Activated CD4-positive, alpha-beta T cell treated with anti-CD3 and anti-CD28 coated beads for 1 hour (primary cell): ENCODE measurements around the gene TFIP11.
"Not testable (repeated sequence)": the region's sequence is repeated elsewhere in the genome, so short reads cannot be mapped to it uniquely, and the experiment has no call there.

Experiments used
- DNase-seq: peaks from one replicate; pipeline ENCODE4 v3.0.0-alpha.2; 2020

The TFIP11 gene

DNA sequence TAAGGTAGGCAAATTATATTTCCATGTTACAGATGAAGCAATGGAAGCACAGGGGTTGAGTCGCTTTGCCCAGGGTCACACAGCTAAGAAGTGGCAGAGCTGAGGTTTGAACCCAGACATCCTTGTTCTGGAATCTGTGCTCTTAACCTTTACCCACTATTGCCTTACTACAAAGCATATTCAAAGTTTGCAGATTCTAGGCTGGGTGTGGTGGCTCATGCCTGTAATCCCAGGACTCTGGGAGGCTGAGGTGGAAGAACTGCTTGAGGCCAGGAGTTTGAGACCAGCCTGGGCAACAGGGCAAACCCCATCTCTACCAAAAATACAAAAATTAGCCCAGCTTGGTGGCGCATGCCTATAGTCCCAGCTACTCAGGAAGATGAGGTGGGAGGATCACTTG is 27.8 kb upstream of the TFIP11 start:
- no peak for DNase-seq

DNA sequence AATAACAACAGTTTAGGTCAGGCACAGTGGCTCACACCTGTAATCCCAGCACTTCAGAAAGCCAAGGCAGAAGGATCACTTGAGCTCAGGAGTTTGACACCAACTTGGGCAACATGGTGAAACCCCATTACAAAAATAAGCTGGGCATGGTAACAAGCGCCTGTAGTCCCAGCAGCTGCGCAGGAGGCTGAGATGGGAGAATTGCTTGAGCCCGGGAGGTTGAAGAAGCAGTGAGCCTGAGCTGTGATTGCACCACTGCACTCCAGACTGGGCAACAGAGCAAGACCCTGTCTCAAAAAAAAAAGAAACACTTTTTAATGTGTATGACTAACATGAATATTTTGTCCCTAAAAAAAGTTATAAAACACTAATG is 24.5 kb upstream of the TFIP11 start:
- no peak for DNase-seq

DNA sequence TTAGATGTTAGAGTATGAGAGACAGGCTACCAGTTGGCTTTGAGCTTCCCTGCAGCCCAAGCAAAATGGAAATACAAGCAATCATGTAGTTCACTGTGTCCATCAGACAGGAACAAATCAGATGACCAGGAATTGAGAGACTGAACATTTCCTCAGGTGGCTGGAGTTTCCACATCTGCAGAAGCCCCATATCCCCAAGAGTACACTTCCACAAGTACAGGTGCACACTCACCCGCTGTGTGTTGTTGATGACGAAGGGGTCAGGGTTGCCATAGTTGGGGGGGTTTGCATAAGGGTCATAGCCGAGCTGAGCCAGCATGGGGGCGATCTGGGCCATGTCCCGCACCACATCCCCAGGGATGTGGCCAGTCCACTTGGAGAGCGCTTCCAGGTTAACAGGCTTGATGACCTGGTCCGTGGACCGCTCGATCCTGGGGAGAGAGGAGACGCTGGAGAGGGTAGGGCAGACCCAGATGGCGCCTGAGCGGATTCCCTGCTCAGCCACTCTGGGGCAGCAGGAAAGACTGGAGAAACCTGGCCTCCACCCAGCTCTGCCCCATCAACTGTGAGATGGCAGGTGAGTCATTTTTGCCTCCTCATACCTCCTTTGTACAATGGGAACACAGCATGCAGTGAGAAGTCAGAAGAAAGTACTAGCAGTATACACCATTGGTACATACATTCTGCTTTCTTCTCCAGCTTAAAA is 23.9 kb upstream of the TFIP11 start:
- no peak for DNase-seq

DNA sequence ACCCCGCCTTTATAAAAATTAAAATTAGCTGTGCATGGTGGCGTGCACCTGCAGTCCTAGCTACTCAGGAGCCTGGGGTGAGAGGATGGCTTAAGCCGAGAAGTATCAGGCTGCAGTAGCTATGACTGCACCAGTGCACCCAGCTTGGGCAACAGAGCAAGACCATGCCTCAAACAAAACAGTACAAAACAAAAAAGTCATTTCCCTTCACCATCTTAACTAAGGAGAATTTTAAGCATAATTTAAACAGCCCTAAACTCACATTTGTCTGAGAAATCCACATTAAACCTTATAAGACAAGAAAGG is 23.3 kb upstream of the TFIP11 start:
- DNase-seq: no peak

DNA sequence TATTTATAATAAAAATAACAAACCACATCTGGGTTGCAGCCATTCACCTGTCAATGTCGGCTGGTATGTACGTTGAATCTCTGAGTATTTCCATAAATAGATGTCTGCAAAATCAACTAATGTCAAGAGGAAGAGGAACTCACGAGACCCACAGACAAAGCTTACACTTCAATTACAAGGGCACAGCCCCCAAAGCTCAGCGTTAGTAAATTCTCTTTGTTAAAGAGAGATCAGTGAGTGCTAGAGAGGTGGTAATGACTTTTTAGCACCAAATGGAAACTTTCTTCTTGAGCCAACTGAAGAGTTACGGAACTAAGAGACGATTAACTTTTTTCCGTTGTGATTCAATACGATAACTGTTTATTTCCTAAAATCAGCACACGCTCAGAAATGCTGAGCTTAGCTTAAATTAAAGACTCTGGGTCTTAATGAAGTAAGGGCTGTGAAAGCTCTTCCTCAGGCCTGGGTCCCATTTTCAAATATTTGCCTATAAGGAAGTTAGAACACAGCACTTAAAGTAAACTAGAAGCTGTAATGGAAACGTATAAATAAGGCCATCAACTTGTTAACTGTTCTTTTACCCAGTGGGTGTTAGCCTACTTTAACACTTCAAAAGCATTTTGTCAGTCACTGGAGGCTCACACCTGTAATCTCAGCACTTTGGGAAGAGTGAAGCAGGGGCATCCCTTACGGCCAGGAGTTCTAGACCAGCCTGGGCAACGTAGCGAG is 22.8 kb upstream of the TFIP11 start:
- no peak for DNase-seq

- DNase-seq: no peak
Measured at GRCh38 chr22:26534171-26534855, 22.0 kb upstream of the TFIP11 start.

GRCh38 chr22:26529345-26529744 is 17.1 kb upstream of the TFIP11 start:
- DNase-seq: no peak

DNA sequence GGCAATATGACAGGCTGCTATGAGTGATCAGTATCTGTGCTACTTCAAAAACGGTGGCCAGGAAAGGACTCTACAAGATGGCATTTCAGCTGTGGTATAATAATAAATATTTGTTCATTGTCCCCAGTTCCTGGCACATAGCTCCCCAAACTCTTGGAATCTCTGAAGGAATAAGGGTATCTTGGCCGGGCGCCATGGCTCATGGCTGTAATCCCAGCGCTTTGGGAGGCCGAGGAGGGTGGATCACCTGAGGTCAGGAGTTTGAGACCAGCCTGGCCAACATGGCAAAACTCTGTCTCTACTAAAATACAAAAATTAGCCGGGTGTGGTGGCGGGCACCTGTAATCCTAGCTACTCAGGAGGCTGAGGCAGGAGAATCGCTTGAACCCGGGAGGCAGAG is 16.2 kb upstream of the TFIP11 start:
- not testable (repeated sequence) for DNase-seq

- DNase-seq: no peak
Measured at GRCh38 chr22:26527574-26528465, 15.5 kb upstream of the TFIP11 start.

- DNase-seq: no peak
Measured at GRCh38 chr22:26527167-26527566, 14.9 kb upstream of the TFIP11 start.

DNA sequence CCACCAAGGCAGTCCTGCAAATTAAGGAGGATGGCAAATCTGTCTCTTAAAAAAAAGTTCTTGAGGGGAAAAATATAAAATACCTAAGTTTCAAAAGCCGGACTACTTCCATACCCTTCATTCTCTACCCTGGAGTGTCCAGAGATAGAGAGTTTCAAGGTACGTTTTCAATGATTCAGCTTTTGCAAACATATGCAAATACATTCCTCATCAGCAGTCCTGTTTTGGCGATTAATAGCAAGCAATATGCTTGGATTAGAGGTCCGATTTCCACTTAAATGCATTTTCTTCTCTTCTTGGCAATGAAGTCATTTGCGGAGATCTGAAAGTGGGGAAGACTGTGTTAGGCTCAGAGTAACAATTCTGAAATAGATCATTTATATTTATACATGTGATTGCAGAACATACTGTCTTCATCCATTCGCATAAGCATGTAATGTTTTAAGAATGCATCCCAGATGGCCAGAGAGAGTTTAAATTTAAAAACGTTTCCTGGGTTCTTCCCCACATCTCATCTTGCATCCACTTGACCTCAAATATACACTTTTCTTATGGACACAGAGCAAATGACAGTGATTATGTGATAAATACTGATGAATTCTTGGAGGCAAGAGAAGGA is 13.8 kb upstream of the TFIP11 start:
- no peak for DNase-seq

DNA sequence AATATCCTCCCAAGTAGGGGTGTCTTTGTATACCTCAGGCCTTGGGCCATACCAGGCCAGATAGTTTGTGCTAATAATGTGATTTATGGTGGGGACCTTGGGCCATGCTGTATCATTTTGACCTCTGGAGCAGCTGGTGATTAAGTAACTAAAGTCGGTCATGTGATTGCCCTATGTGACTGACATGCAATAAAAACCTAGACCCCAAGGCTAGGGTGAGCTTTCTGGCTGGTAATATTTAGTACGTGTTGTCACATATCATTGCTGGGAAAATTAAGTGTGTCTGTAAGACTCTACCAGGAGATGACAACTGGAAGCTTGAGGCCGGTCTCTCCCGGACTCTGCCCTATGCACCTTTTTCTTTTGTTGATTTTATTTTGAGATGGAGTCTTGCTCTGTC is 12.6 kb upstream of the TFIP11 start:
- no peak for DNase-seq

DNA sequence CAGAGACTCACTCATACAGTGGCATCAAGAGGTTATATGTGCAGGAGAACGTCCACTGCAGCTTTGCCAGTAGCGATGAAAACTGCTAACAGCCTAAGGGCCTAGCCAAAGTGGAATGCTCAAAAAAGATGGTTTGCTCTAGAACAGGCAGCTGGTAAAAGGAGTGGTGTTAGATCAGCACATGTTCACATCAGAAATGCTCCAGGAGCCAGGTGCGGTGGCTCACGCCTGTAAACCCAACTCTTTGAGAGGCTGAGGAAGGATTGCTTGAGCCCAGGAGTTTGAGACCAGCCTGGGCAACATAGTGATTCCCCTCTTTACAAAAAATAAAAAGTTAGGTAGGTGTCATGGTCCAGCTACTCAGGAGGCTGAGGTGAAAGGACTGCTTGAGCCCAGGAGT is 10.3 kb upstream of the TFIP11 start:
- no peak for DNase-seq

DNA sequence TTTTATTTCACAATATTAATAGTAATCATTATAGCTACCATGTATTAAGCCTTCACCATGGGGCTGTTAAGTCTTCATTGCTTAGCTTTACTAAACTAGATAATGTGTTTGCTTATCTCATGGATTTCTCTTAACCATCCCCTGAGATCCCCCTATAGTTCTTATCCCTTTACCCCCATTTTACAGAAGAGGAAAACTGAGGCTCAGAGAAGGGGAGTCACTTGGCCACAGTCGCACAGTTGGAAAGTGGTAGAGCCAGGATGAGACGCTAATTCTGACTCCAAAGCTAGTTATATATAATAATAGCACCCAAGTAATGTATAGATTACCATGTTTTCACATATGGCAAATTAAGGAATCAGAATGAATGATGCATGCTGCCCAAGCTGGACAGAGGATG is 9.7 kb upstream of the TFIP11 start:
- DNase-seq: no peak

GRCh38 chr22:26517429-26517828 is 5.2 kb upstream of the TFIP11 start:
- DNase-seq: no peak

GRCh38 chr22:26516503-26516902 is 4.2 kb upstream of the TFIP11 start:
- DNase-seq: no peak

DNA sequence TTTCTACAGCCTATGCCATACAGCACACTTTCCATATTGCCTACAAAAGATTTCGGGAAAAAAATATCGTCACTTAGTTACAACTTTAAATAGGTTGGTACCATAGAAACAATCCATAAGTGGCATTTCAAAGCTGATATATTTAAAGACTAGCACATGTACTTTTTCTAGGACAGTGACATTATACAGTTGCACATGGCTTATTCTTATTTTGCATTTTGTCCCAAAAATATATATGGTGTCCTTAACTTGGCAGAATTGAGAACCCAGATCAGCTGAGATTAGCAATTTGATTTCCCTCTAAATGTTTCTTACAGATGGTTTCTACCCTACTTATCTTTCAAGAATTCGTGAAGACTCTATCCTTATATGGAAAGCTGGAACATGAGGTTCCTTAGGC is 3.7 kb upstream of the TFIP11 start:
- DNase-seq: no peak

- DNase-seq: no peak
Measured at GRCh38 chr22:26514419-26515161, 2.3 kb upstream of the TFIP11 start.

- DNase-seq: no peak
Measured at GRCh38 chr22:26513838-26514237, 1.6 kb upstream of the TFIP11 start.

GRCh38 chr22:26508148-26508547 is 4.1 kb downstream of the TFIP11 start:
- DNase-seq: no peak

GRCh38 chr22:26503758-26504157 is 8.5 kb downstream of the TFIP11 start:
- no peak for DNase-seq
